Activated naive CD8-positive, alpha-beta T cell treated with anti-CD3 and anti-CD28 coated beads, Interleukin-2, amount 50 U/mL, for 16 hours (primary cell): ENCODE data around the gene COL6A5.
"Not testable (repeated sequence)": the region's sequence is repeated elsewhere in the genome, so short reads cannot be mapped to it uniquely, and the experiment has no call there.

ENCODE experiments used
- DNase-seq: peaks from one replicate; pipeline ENCODE4 v3.0.0-alpha.2; 2020; ENCODE audit warnings: low read depth, low spot score

Gene COL6A5

GRCh38 chr3:130345487-130346079, at the start of gene COL6A5:
COL6A5 (plus strand) TSS chr3:130345672; CDS start chr3:130373639, 27,967 bp downstream.
- no peak for DNase-seq

GRCh38 chr3:130299531-130299930, 45.9 kb upstream of the COL6A5 start:
- no peak for DNase-seq

GRCh38 chr3:130300888-130301287, 44.6 kb upstream of the COL6A5 start:
- no peak for DNase-seq

GRCh38 chr3:130310109-130310508, 35.4 kb upstream of the COL6A5 start:
- DNase-seq: no peak

- no peak for DNase-seq
Observed at GRCh38 chr3:130312374-130312773, 33.1 kb upstream of the COL6A5 start.

- DNase-seq: no peak
Observed at GRCh38 chr3:130316169-130316568, 29.3 kb upstream of the COL6A5 start.

GRCh38 chr3:130323503-130323902, 22.0 kb upstream of the COL6A5 start:
- DNase-seq: no peak

GRCh38 chr3:130340766-130341165, 4.7 kb upstream of the COL6A5 start:
- no peak for DNase-seq

- no peak for DNase-seq
Observed at GRCh38 chr3:130341388-130341787, 4.1 kb upstream of the COL6A5 start.

- no peak for DNase-seq
Observed at GRCh38 chr3:130341882-130342281, 3.6 kb upstream of the COL6A5 start.

GRCh38 chr3:130342821-130343661, 2.4 kb upstream of the COL6A5 start:
- no peak for DNase-seq

GRCh38 chr3:130348258-130348657, 2.8 kb downstream of the COL6A5 start:
- DNase-seq: not testable (repeated sequence)

GRCh38 chr3:130354430-130354829, 9.0 kb downstream of the COL6A5 start:
- DNase-seq: no peak

GRCh38 chr3:130374033-130374432, 28.6 kb downstream of the COL6A5 start:
- no peak for DNase-seq

GRCh38 chr3:130374908-130375307, 29.4 kb downstream of the COL6A5 start:
- DNase-seq: no peak

GRCh38 chr3:130377960-130378676, 32.6 kb downstream of the COL6A5 start:
- no peak for DNase-seq

GRCh38 chr3:130378677-130379191, 33.3 kb downstream of the COL6A5 start:
- DNase-seq: no peak

GRCh38 chr3:130379274-130379673, 33.8 kb downstream of the COL6A5 start:
- DNase-seq: no peak

GRCh38 chr3:130380398-130380797, 34.9 kb downstream of the COL6A5 start:
- DNase-seq: no peak

- DNase-seq: no peak
Observed at GRCh38 chr3:130383424-130383823, 38.0 kb downstream of the COL6A5 start.

GRCh38 chr3:130384476-130385025, 39.1 kb downstream of the COL6A5 start:
- DNase-seq: no peak
